ENCODE results near the gene VAV3.

Gene VAV3

GRCh38 chr1:107963601-107964335 lies 1.2 kb downstream of the VAV3 start:
- ChIA-PET POLR2A (no interaction called here), CTCF (interaction anchor here (1.1 to 2.2 kb wide), 6 partner anchors 9 to 182 kb away, joined by 3 to 11 read pairs (median 5); no protein-coding TSS in a partner anchor)
- TF ChIP-seq, protein P1, sequence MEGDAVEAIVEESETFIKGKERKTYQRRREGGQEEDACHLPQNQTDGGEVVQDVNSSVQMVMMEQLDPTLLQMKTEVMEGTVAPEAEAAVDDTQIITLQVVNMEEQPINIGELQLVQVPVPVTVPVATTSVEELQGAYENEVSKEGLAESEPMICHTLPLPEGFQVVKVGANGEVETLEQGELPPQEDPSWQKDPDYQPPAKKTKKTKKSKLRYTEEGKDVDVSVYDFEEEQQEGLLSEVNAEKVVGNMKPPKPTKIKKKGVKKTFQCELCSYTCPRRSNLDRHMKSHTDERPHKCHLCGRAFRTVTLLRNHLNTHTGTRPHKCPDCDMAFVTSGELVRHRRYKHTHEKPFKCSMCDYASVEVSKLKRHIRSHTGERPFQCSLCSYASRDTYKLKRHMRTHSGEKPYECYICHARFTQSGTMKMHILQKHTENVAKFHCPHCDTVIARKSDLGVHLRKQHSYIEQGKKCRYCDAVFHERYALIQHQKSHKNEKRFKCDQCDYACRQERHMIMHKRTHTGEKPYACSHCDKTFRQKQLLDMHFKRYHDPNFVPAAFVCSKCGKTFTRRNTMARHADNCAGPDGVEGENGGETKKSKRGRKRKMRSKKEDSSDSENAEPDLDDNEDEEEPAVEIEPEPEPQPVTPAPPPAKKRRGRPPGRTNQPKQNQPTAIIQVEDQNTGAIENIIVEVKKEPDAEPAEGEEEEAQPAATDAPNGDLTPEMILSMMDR (IDR thresholded peaks at IDR 0.05; ENCODE audit: control extremely low read depth, extremely low read depth, low read depth, missing control alignments), result no peak
- peak; percentile 54 for DNase-seq (ENCODE audit: extremely low spot score)

GRCh38 chr1:107963008-107963407 lies 2.0 kb downstream of the VAV3 start:
- TF ChIP-seq, protein P1 (IDR thresholded peaks at IDR 0.05; ENCODE audit: control extremely low read depth, extremely low read depth, low read depth, missing control alignments), result no peak
- ChIA-PET CTCF (interaction anchor here (1.4 to 2.2 kb wide), 5 partner anchors 8 to 181 kb away, joined by 3 to 11 read pairs (median 5); no protein-coding TSS in a partner anchor), POLR2A (no interaction called here)
- no peak for DNase-seq (ENCODE audit: extremely low spot score)

DNA sequence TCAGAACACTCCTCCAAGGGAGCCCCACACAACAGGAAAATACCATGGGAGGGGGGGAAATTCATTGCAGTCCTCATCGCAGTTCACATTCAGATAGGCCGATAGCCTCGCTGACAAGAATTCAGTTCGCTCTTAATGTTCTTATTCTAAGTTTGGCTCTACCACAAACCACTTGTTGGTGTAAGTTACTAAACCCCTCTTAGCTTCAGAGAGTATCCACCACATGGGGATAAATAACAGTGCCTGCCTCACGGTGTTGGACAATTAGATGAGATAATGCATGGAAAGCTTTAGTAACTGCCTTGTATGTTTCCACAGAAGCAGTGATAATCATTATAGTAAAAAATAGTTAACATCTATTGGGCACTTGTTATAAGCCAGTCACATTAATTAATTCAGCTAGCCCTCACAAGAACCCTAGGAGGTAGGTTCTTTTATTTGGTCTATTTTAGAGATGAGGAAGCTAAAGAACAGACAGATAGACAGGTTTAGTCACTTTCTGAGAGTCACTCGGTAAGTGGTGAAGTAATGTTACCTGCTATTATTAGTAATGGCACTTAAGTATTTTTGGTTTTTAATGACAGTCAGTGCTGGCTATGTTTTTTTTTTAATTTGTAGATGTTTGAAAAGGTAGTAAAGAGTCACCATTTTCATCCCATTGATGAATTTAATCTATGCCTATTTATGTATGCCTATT lies 10.1 kb downstream of the VAV3 start:
- no peak for DNase-seq (ENCODE audit: extremely low spot score)
- ChIA-PET POLR2A (no interaction called here), CTCF (interaction anchor here (1.0 to 1.8 kb wide), 5 partner anchors 9 to 172 kb away, joined by 3 to 6 read pairs (median 4); no protein-coding TSS in a partner anchor)
- TF ChIP-seq, protein P1 (IDR thresholded peaks at IDR 0.05; ENCODE audit: control extremely low read depth, extremely low read depth, low read depth, missing control alignments), result no peak

GRCh38 chr1:107954126-107954525 lies 10.9 kb downstream of the VAV3 start:
- ChIA-PET POLR2A (no interaction called here), CTCF (interaction anchor here (1.1 to 1.8 kb wide), 2 partner anchors 10 to 171 kb away, joined by 3 to 5 read pairs; no protein-coding TSS in a partner anchor)
- TF ChIP-seq, protein P1 (IDR thresholded peaks at IDR 0.05; ENCODE audit: control extremely low read depth, extremely low read depth, low read depth, missing control alignments), result no peak
- no peak for DNase-seq (ENCODE audit: extremely low spot score)

GRCh38 chr1:107953556-107953955 lies 11.4 kb downstream of the VAV3 start:
- TF ChIP-seq, protein P1 (IDR thresholded peaks at IDR 0.05; ENCODE audit: control extremely low read depth, extremely low read depth, low read depth, missing control alignments), result no peak
- ChIA-PET CTCF (interaction anchor here (1.8 kb wide), 1 partner anchor 10 kb away, joined by 5 read pairs; no protein-coding TSS in a partner anchor), POLR2A (no interaction called here)
- DNase-seq (ENCODE audit: extremely low spot score), result no peak

- POLR2A ChIA-PET, result no interaction called here
- TF ChIP-seq, protein P1 (IDR thresholded peaks at IDR 0.05; ENCODE audit: control extremely low read depth, extremely low read depth, low read depth, missing control alignments), result no peak
Measured at GRCh38 chr1:107952989-107953388, 12.0 kb downstream of the VAV3 start.

More at GRCh38 chr1:107952989-107953388, 12.0 kb downstream of the VAV3 start:
- CTCF ChIA-PET, result no interaction called here
- no peak for DNase-seq (ENCODE audit: extremely low spot score)

All from GM10248 (cell line).